GM18873 (cell line): Measurements from ENCODE around the gene SLC4A3.

Source experiments
- ATAC-seq: cut with Tn5 transposase; IDR thresholded peaks from one replicate; pipeline ENCODE4 v1.9.1; 2021; ENCODE audit warnings: mild to moderate bottlenecking, moderate library complexity, moderate number of reproducible peaks; ENCODE audit not compliant: unreplicated experiment, low FRiP score

Gene SLC4A3

DNA sequence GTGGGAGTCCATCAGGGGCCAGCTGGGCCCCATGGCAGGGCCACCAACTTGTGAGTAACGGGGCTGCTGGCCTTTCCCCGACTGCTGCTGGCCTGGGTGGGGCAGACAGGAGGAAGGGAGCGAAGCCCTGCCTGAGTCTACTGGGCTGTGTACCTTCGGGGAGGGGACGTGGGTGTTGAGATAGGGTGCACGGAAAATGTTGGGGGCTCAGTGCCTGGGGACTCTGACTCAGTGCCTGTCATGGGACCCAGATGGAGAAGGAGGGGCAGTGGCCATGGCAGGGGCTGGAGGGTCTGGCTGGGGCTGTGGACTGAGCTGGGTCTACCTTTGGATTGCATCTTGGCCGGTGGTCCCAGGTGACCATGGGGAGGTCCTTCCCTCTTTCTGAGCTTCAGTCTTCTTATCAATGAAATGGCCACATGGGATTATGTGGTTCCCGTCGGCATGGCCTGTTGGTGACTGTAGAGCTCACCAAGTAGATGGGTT, 4.0 kb downstream of the SLC4A3 start:
- no peak for ATAC-seq

DNA sequence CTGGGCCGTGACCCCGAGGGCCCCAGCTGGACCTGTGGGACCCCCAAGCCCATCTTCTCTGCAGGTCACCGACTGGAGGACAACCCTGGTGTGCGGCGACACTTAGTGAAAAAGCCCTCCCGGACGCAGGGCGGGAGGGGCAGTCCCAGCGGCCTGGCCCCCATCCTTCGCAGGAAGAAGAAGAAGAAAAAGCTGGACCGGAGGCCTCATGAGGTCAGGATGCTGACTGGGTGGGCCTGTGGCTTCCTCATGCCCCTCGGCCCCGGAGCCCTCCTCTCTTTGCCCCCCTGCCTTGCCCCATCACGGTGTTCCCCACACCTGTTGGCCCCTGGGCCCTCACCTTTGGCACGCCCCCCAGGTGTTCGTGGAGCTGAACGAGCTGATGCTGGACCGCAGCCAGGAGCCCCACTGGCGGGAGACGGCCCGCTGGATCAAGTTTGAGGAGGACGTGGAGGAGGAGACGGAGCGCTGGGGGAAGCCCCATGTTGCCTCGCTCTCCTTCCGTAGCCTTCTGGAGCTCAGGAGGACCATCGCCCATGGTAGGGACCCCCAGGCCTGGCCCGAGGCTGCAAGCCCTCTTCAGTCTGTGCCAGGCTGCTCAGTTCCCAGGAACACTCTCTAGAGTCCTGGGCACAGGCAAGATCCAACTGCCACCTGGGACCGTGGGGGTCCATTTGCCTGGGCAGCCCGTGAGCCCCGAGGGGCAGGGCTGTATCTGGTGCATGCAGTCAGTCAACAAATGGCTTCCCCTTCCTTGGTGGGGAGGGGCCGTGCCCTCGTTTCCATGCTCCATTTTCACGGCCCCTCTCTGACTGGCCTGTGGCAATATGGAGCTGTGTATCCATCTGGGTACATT, 4.7 kb downstream of the SLC4A3 start:
- ATAC-seq: no peak

GRCh38 chr2:219632760-219633105, 5.3 kb downstream of the SLC4A3 start:
- ATAC-seq: no peak

DNA sequence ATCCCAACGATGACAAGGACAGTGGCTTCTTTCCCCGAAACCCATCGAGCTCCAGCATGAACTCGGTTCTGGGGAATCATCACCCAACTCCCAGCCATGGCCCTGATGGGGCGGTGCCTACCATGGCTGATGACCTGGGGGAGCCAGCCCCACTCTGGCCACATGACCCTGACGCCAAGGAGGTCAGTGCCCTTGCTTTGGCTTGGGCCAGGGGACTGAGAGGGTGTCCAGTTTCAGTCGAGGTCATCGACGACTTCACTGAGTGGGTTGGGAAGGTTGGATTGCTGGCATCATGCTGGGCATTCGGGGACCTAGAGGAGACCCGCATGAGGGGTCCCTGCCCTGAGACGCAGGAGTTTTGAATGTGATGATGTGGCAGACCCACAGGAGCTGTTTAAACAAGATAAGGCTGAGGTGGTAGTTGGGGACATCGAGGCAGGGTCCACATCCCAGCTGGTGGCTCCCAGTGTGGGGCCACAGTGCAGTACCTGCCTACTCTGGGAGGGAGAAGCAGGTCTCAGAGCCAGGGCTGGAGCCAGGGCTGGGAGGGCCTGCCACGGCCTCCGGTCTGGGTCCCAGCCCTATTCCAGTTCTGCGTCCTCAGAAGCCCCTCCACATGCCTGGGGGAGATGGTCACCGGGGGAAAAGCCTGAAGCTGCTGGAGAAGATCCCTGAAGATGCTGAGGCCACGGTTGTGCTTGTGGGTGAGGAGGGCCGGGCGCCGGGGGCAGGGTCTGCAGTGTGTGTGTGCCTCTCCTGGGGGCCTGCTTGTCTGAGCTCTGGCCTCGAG, 6.0 kb downstream of the SLC4A3 start:
- no peak for ATAC-seq

GRCh38 chr2:219634171-219634940, 6.9 kb downstream of the SLC4A3 start:
- ATAC-seq: no peak

DNA sequence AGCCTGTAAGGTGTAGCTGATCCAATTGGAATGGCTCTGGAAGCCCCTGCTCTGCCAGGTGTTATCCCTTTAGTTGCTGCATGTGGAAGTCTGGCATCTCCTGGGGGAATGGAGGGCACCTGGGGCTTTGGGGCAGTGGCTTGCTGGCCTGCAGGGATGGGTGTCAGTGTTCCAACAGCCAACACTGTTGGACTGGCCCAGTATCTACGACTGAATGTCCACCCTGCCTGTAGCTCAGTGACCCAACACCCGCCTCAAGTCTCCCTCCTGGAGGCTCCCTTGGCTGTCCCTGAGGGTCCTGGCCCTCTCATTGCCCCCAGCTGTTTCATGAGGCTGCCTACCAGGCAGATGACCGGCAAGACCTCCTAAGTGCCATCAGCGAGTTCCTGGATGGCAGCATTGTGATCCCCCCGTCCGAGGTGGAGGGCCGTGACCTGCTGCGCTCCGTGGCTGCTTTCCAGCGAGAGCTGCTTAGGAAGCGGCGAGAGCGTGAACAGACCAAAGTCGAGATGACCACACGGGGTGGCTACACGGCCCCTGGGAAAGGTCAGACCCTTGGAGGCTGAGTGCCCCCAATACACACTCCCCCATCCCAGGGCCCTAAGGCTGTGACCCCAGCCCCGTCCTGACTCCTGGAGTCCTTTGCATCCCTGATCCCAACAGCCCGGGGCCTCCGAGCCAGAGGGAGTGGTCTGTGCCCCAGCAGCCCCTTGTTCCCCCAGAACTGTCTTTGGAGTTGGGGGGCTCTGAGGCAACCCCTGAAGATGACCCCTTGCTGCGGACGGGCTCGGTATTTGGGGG, 7.7 kb downstream of the SLC4A3 start:
- no peak for ATAC-seq

- ATAC-seq: no peak
Measured at GRCh38 chr2:219636144-219636915, 8.9 kb downstream of the SLC4A3 start.

- ATAC-seq: no peak
Measured at GRCh38 chr2:219636941-219637841, 9.8 kb downstream of the SLC4A3 start.

DNA sequence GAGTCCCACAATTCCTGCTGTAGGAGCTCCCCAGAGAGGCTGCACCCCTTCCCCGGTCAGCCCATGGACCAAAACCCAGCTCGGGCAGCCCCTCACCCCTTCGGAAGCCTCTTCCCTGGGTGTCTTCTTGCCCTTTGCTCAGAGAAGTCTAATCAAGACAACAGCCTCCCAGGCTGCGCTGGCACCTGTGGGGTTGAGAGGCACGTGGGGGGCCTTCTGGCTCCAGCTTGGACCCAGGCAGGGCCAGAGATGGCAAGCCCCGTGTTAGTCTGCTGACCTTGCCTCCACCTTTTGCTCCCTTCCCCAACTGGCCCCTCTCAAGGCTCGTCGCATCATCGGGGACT, 10.4 kb downstream of the SLC4A3 start:
- ATAC-seq: no peak

DNA sequence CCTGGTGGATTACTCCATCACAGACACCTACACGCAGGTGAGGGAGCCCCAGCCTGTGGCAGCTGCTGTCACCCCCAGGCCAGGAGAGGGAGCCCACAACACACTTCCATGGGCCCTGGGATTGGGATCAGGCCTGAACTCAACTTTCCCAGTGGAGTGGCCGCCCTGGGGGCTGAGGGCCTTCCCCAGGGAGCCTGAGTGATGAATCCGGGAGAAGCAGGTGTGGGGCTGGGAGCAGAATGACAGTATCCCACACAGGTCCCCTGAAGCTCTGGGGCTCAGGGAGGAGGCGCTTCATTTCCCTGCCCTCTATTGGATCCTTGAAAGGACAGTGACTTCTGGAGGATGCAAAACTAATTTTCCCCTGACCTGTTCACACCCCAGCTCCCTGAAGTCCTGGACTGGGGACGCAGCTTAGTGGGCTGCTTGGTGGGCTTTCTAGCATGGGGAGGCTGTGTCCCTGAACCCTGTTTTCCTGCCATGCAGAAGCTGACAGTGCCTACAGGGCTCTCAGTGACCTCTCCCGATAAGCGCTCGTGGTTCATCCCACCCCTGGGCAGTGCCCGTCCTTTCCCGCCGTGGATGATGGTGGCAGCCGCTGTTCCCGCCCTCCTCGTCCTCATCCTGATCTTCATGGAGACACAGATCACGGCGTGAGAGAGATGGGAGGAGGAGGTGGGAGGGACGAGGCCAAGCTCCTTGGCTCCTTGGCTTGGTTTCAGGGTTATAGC, 11.0 kb downstream of the SLC4A3 start:
- no peak for ATAC-seq

DNA sequence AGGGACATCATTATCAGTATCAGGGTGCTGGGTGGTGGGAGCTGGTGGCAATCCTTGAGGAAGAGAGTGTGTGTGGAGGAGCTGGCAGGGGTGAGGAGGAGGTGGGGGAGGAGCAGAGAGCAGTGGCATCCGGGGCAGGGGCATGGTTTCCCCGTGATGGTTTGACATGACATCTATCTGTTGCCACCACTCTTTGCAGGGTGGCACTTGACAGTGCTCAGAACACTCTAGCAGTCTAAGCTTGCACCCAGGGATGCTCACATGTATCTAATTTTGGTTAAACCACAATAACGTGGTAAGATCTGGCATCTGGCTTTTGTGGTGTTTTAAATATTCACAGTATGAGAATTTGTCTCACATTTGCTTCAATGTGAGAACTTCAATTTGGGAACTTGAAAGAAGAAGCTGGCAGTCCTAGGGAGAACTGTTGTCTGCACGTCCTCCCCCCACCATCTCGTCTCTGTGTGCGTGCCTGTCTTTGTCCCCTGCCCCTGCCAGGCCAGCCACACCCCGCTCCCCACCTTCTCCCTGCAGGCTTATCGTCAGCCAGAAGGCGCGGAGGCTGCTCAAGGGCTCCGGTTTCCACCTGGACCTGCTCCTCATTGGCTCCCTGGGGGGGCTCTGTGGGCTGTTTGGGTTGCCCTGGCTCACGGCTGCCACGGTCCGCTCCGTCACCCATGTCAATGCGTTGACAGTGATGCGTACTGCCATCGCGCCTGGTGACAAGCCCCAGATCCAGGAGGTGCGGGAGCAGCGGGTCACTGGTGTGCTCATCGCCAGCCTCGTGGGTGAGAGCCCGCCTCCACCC, 11.7 kb downstream of the SLC4A3 start:
- no peak for ATAC-seq

- ATAC-seq: no peak
Measured at GRCh38 chr2:219641390-219642068, 14.1 kb downstream of the SLC4A3 start.

- ATAC-seq: no peak
Measured at GRCh38 chr2:219642069-219642454, 14.6 kb downstream of the SLC4A3 start.

- peak; percentile 95 for ATAC-seq
Measured at GRCh38 chr2:219642465-219643083, 15.1 kb downstream of the SLC4A3 start.

GRCh38 chr2:219643084-219643473, 15.6 kb downstream of the SLC4A3 start:
- no peak for ATAC-seq

DNA sequence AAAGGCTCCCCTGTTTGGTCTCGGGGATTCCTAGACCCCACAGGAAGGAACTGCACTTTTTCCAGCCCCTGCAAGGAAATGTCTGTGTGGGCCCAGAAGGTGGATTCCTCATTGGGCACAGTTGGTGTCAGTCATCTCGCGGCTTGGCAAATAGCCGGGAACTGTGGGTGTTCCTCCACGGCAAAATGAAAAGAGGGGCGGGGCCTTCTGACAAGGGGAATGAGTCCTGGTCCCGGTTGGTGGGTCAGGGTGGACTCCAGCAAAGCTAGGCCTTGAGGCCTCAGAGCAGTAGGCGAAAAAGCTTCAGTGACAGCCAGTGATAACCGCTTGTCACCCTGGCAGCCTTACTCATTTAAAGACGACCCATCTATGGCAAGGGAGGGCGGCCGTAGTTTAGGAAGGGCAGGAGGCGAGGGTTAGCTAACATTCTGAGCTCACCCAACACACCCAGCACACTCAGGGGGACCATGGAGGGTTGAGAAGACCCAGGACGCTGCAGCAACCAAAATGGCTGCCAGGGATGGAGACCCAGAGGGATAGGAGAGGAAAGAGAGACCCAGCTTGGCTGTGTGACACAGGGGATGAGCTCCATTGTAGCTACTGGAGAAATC, 16.5 kb downstream of the SLC4A3 start:
- no peak for ATAC-seq
